ENCODE measurements around the gene TMEM181.

Gene TMEM181

GRCh38 chr6:158565122-158565429 is 5.2 kb downstream of the TMEM181 start:
- H3K36me3 Mint-ChIP-seq = peaks cover 2% of the 10 kb centered on the region
- peak overlapping the region; percentile 47 for H3K4me3 Mint-ChIP-seq
- H3K27me3 Mint-ChIP-seq = no peaks in the 10 kb centered on the region
- no peak overlapping the region for H3K27ac Mint-ChIP-seq
- H3K4me1 Mint-ChIP-seq (ENCODE audit: low read depth) = peaks cover 82% of the 10 kb centered on the region
- no peaks in the 10 kb centered on the region for H3K9me3 Mint-ChIP-seq (ENCODE audit: low read depth)

- H3K36me3 Mint-ChIP-seq = peaks cover 4% of the 10 kb centered on the region
- no peak overlapping the region for H3K27ac Mint-ChIP-seq
- H3K4me1 Mint-ChIP-seq (ENCODE audit: low read depth) = peaks cover 84% of the 10 kb centered on the region
- no peaks in the 10 kb centered on the region for H3K9me3 Mint-ChIP-seq (ENCODE audit: low read depth)
- no peaks in the 10 kb centered on the region for H3K27me3 Mint-ChIP-seq
- no peak overlapping the region for H3K4me3 Mint-ChIP-seq
These were observed 5.7 kb downstream of the TMEM181 start for GRCh38 chr6:158565482-158566040.

GRCh38 chr6:158566207-158566818 is 6.4 kb downstream of the TMEM181 start:
- Mint-ChIP-seq H3K4me3 (no peak overlapping the region), H3K9me3 (ENCODE audit: low read depth) (no peaks in the 10 kb centered on the region), H3K27ac (peak overlapping the region; percentile 43), H3K4me1 (ENCODE audit: low read depth) (peaks cover 79% of the 10 kb centered on the region), H3K27me3 (no peaks in the 10 kb centered on the region), H3K36me3 (peaks cover 6% of the 10 kb centered on the region)

- Mint-ChIP-seq H3K27ac (peak overlapping the region; percentile 93), H3K9me3 (ENCODE audit: low read depth) (no peaks in the 10 kb centered on the region), H3K4me1 (ENCODE audit: low read depth) (peaks cover 74% of the 10 kb centered on the region), H3K36me3 (peaks cover 6% of the 10 kb centered on the region), H3K27me3 (no peaks in the 10 kb centered on the region), H3K4me3 (peak overlapping the region; percentile 73)
These were observed 7.3 kb downstream of the TMEM181 start for GRCh38 chr6:158567152-158567551.

GRCh38 chr6:158567871-158568401 is 8.0 kb downstream of the TMEM181 start:
- H3K27me3 Mint-ChIP-seq = no peaks in the 10 kb centered on the region
- peaks cover 8% of the 10 kb centered on the region for H3K36me3 Mint-ChIP-seq
- peak overlapping the region; percentile 73 for H3K4me3 Mint-ChIP-seq
- H3K4me1 Mint-ChIP-seq (ENCODE audit: low read depth) = peaks cover 71% of the 10 kb centered on the region
- peak overlapping the region; percentile 93 for H3K27ac Mint-ChIP-seq
- no peaks in the 10 kb centered on the region for H3K9me3 Mint-ChIP-seq (ENCODE audit: low read depth)

DNA sequence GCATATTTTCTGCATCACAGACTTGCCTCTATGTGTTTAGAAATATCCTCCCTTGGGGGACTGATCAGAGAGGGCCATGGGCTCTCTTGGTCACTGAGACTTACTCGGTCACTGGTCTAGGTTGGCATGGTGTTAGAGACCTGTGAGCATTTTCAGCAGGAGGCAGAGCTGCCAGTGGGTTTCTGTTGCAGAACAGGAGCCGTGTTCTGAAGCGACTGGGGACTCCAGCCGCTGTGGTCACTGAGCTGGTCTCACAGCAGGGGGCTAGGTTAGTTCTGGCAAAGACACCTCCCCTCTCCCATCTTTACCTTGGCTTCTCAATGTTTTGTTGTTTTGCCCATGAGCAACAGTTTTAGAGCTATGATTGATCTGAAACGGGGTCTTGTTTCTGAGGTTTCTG is 8.7 kb downstream of the TMEM181 start:
- peak overlapping the region; percentile 93 for H3K27ac Mint-ChIP-seq
- peaks cover 10% of the 10 kb centered on the region for H3K36me3 Mint-ChIP-seq

DNA sequence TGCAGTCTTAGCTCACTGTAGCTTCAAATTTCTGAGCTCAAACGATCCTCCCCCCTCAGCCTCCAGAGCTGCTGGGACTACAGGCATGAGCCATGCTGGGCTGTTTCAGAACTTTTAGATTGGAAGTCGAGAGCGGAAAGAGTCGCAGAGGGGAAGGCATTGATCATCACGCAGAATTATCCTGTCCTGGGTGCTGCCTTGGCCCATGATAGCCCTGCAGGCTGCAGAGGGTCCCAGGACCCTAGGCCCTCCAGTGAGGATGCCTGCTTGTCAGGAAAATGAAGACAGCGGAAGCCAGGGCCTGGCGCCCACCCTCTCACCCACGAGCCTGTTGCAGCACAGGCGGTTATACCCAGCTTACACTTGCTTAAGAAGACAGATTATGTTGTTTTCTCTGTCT is 9.1 kb downstream of the TMEM181 start:
- Mint-ChIP-seq H3K4me1 (ENCODE audit: low read depth) (peaks cover 69% of the 10 kb centered on the region), H3K9me3 (ENCODE audit: low read depth) (no peaks in the 10 kb centered on the region), H3K27ac (peak overlapping the region; percentile 93), H3K36me3 (peaks cover 10% of the 10 kb centered on the region), H3K27me3 (no peaks in the 10 kb centered on the region), H3K4me3 (peak overlapping the region; percentile 17)

More for the DNA sequence above, 8.7 kb downstream of the TMEM181 start:
- peak overlapping the region; percentile 73 for H3K4me3 Mint-ChIP-seq
- H3K9me3 Mint-ChIP-seq (ENCODE audit: low read depth) = no peaks in the 10 kb centered on the region
- no peaks in the 10 kb centered on the region for H3K27me3 Mint-ChIP-seq
- H3K4me1 Mint-ChIP-seq (ENCODE audit: low read depth) = peaks cover 72% of the 10 kb centered on the region

DNA sequence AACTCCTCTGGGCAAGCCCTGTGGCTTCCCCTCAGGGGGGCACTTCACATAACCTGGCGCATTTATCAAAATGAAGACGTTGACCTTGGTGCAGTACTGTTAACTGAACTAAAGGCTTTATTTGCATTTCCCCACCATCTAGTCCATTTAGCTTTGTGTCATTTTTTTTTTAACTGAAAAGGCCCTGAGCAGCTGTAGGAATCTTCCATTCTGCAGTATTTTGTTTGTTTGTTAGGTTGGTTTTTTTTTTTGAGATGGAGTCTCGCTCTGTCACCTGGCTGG is 10.7 kb downstream of the TMEM181 start:
- H3K36me3 Mint-ChIP-seq = peaks cover 15% of the 10 kb centered on the region
- no peaks in the 10 kb centered on the region for H3K27me3 Mint-ChIP-seq
- H3K4me3 Mint-ChIP-seq = no peak overlapping the region
- peaks cover 62% of the 10 kb centered on the region for H3K4me1 Mint-ChIP-seq (ENCODE audit: low read depth)
- no peaks in the 10 kb centered on the region for H3K9me3 Mint-ChIP-seq (ENCODE audit: low read depth)
- H3K27ac Mint-ChIP-seq = no peak overlapping the region

- H3K4me3 Mint-ChIP-seq = no peak overlapping the region
- no peaks in the 10 kb centered on the region for H3K9me3 Mint-ChIP-seq (ENCODE audit: low read depth)
- H3K4me1 Mint-ChIP-seq (ENCODE audit: low read depth) = peaks cover 54% of the 10 kb centered on the region
- H3K27ac Mint-ChIP-seq = peak overlapping the region; percentile 34
- H3K36me3 Mint-ChIP-seq = peaks cover 15% of the 10 kb centered on the region
- no peaks in the 10 kb centered on the region for H3K27me3 Mint-ChIP-seq
These were observed 12.1 kb downstream of the TMEM181 start for GRCh38 chr6:158571826-158572652.

GRCh38 chr6:158572653-158573541 is 13.0 kb downstream of the TMEM181 start:
- peaks cover 51% of the 10 kb centered on the region for H3K4me1 Mint-ChIP-seq (ENCODE audit: low read depth)
- H3K27ac Mint-ChIP-seq = no peak overlapping the region
- H3K4me3 Mint-ChIP-seq = no peak overlapping the region
- H3K27me3 Mint-ChIP-seq = no peaks in the 10 kb centered on the region
- peaks cover 18% of the 10 kb centered on the region for H3K36me3 Mint-ChIP-seq
- no peaks in the 10 kb centered on the region for H3K9me3 Mint-ChIP-seq (ENCODE audit: low read depth)

DNA sequence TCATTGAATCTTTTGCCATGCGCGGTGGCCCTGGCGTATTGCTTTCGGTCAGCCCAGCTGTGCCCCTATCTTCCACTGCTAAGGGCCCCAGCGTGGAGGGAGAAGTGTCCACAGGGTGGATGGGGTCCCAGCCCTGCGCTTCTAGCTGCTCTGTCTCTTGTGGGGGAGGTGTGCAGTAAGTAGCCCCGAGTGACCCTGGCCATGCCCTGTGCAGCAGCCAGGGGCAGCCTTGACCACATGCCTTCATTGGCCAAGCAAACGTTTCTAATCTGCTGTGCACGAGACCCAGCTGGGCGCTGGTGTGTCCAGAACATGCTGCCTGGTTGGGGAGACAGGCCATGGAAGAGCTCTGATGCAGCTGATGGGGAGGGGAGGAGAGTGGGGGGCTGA is 13.6 kb downstream of the TMEM181 start:
- Mint-ChIP-seq H3K36me3 (peaks cover 18% of the 10 kb centered on the region), H3K4me1 (ENCODE audit: low read depth) (peaks cover 47% of the 10 kb centered on the region), H3K27me3 (no peaks in the 10 kb centered on the region), H3K27ac (no peak overlapping the region), H3K4me3 (no peak overlapping the region), H3K9me3 (ENCODE audit: low read depth) (no peaks in the 10 kb centered on the region)

GRCh38 chr6:158574800-158575199 is 14.9 kb downstream of the TMEM181 start:
- H3K4me1 Mint-ChIP-seq (ENCODE audit: low read depth) = peaks cover 39% of the 10 kb centered on the region
- peaks cover 18% of the 10 kb centered on the region for H3K36me3 Mint-ChIP-seq
- H3K9me3 Mint-ChIP-seq (ENCODE audit: low read depth) = no peaks in the 10 kb centered on the region
- no peaks in the 10 kb centered on the region for H3K27me3 Mint-ChIP-seq
- H3K27ac Mint-ChIP-seq = no peak overlapping the region
- no peak overlapping the region for H3K4me3 Mint-ChIP-seq

DNA sequence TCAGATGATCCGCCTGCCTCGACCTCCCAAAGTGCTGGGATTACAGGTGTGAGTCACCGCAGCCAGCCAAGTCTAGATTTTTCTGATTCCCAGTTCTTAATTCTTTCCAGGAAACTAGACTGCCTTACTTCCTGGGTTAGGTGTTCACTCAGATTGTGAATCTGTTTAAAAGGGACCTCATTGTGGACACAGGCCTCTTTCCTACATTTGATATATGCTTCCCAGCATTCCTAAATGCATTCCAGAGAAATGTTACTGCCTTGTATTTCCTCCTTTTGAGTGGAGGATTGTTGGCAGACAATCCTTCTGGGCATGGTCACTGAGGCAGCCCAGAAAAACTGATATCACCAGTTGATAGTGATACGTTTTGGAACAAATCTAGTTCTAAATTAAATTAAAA is 15.7 kb downstream of the TMEM181 start:
- H3K9me3 Mint-ChIP-seq (ENCODE audit: low read depth) = no peaks in the 10 kb centered on the region
- peaks cover 35% of the 10 kb centered on the region for H3K4me1 Mint-ChIP-seq (ENCODE audit: low read depth)
- no peaks in the 10 kb centered on the region for H3K27me3 Mint-ChIP-seq
- H3K4me3 Mint-ChIP-seq = no peak overlapping the region
- no peak overlapping the region for H3K27ac Mint-ChIP-seq
- H3K36me3 Mint-ChIP-seq = peaks cover 16% of the 10 kb centered on the region

- no peaks in the 10 kb centered on the region for H3K27me3 Mint-ChIP-seq
- peaks cover 4% of the 10 kb centered on the region for H3K4me1 Mint-ChIP-seq (ENCODE audit: low read depth)
- no peak overlapping the region for H3K27ac Mint-ChIP-seq
- H3K36me3 Mint-ChIP-seq = peaks cover 19% of the 10 kb centered on the region
- H3K4me3 Mint-ChIP-seq = no peak overlapping the region
- no peaks in the 10 kb centered on the region for H3K9me3 Mint-ChIP-seq (ENCODE audit: low read depth)
These were observed 24.4 kb downstream of the TMEM181 start for GRCh38 chr6:158584236-158584651.

GRCh38 chr6:158586652-158587051 is 26.8 kb downstream of the TMEM181 start:
- Mint-ChIP-seq H3K27me3 (no peaks in the 10 kb centered on the region), H3K36me3 (peaks cover 26% of the 10 kb centered on the region), H3K27ac (no peak overlapping the region), H3K9me3 (ENCODE audit: low read depth) (no peaks in the 10 kb centered on the region), H3K4me3 (no peak overlapping the region), H3K4me1 (ENCODE audit: low read depth) (peaks cover 1% of the 10 kb centered on the region)
